ENCODE results near the gene CCL11. TPM values are rescaled to one million over a fixed set of nuclear protein-coding genes. Genes with fewer than 3 reads are reported as not detected.

The CCL11 gene
- total and polyA plus RNA-seq, 4 donors: not detected

- Histone ChIP-seq H3K4me3 (ENCODE audit: low read depth in 1 of 3, low read length in 3 of 3) (no peak overlapping the region), H3K27me3 (ENCODE audit: control insufficient read depth in 4 of 4, insufficient read depth in 4 of 4, low read length in 3 of 4) (peaks cover 0 to 2% (median 0%) of the 10 kb centered on the region in 4 donors), H3K36me3 (ENCODE audit: control insufficient read depth in 4 of 4, insufficient read depth in 3 of 4, low read depth in 1 of 4, low read length in 3 of 4) (no peaks in the 10 kb centered on the region), H3K4me1 (ENCODE audit: control insufficient read depth in 4 of 4, insufficient read depth in 4 of 4, low read length in 3 of 4) (no peaks in the 10 kb centered on the region), H3K27ac (ENCODE audit: low read depth in 1 of 2, low read length in 2 of 2) (no peak overlapping the region), H3K9ac (ENCODE audit: low read depth in 1 of 2, low read length in 2 of 2) (no peak overlapping the region), H3K9me3 (ENCODE audit: control insufficient read depth in 4 of 4, low read length in 3 of 4) (no peaks in the 10 kb centered on the region)
- whole genome bisulfite sequencing: 66% methylated on average over 4 of the region's 4 CpGs
- no peak for TF ChIP-seq JUND (IDR thresholded peaks at IDR 0.05)
- TF ChIP-seq RAD21 (IDR thresholded peaks at IDR 0.05): no peak
- TF ChIP-seq YY1 (IDR thresholded peaks at IDR 0.05): no peak
- TF ChIP-seq MAX (IDR thresholded peaks at IDR 0.05): no peak
- TF ChIP-seq REST (IDR thresholded peaks at IDR 0.05): no peak
- no peak for TF ChIP-seq HNF4G (IDR thresholded peaks at IDR 0.05)
- no peak for TF ChIP-seq TAF1 (conservative IDR thresholded peaks at IDR 0.05)
- no peak for TF ChIP-seq NR2F2 (IDR thresholded peaks at IDR 0.05)
- no peak for TF ChIP-seq FOXA1 (IDR thresholded peaks at IDR 0.05)
- TF ChIP-seq CTCF (IDR thresholded peaks at IDR 0.05; ENCODE audit: low read depth, low read length, missing input control): no peak
- TF ChIP-seq HNF4A (conservative IDR thresholded peaks at IDR 0.05): no peak
- TF ChIP-seq FOXA2 (IDR thresholded peaks at IDR 0.05): no peak
- no peak for DNase-seq (ENCODE audit: low spot score)
These were observed 5.0 kb downstream of the CCL11 start for GRCh38 chr17:34290586-34290985.

- 75% methylated on average over 6 of the region's 6 CpGs for WGBS
- Histone ChIP-seq H3K9ac (ENCODE audit: low read depth in 1 of 2, low read length in 2 of 2) (no peak overlapping the region), H3K27me3 (ENCODE audit: control insufficient read depth in 4 of 4, insufficient read depth in 4 of 4, low read length in 3 of 4) (peaks cover 0 to 2% (median 0%) of the 10 kb centered on the region in 4 donors), H3K4me1 (ENCODE audit: control insufficient read depth in 4 of 4, insufficient read depth in 4 of 4, low read length in 3 of 4) (no peaks in the 10 kb centered on the region), H3K36me3 (ENCODE audit: control insufficient read depth in 4 of 4, insufficient read depth in 3 of 4, low read depth in 1 of 4, low read length in 3 of 4) (no peaks in the 10 kb centered on the region), H3K27ac (ENCODE audit: low read depth in 1 of 2, low read length in 2 of 2) (no peak overlapping the region), H3K4me3 (ENCODE audit: low read depth in 1 of 3, low read length in 3 of 3) (no peak overlapping the region), H3K9me3 (ENCODE audit: control insufficient read depth in 4 of 4, low read length in 3 of 4) (no peaks in the 10 kb centered on the region)
- DNase-seq (ENCODE audit: low spot score): no peak
- TF ChIP-seq SP1 (IDR thresholded peaks at IDR 0.05) (no peak), RXRA (IDR thresholded peaks at IDR 0.05) (no peak), RAD21 (IDR thresholded peaks at IDR 0.05) (no peak), TAF1 (conservative IDR thresholded peaks at IDR 0.05) (no peak)
These were observed 6.3 kb downstream of the CCL11 start for GRCh38 chr17:34291721-34292348.

All from liver (tissue), 9 donors.